ENCODE data around the gene GM2A.

- TF ChIP-seq RAD21 (conservative IDR thresholded peaks at IDR 0.05) (no peak), MXI1 (conservative IDR thresholded peaks at IDR 0.05; ENCODE audit: poor library complexity, severe bottlenecking) (no peak), CTCF (IDR thresholded peaks at IDR 0.05; ENCODE audit: poor library complexity, severe bottlenecking) (no peak), EZH2 (IDR thresholded peaks at IDR 0.05; ENCODE audit: borderline replicate concordance, insufficient read depth, low read length, poor library complexity, severe bottlenecking) (no peak)
Observed at GRCh38 chr5:151258201-151258611, 5.2 kb downstream of the GM2A start.
